CD4-positive, alpha-beta T cell (primary cell): ENCODE results near the gene SNTA1. TPM values are rescaled to one million over a fixed set of nuclear protein-coding genes. Genes with fewer than 3 reads are reported as not detected.
"Not testable (repeated sequence)": the region's sequence is repeated elsewhere in the genome, so short reads cannot be mapped to it uniquely, and the experiment has no call there.

ENCODE experiments used
- ATAC-seq: fragments of 200-7000 bp; cut with Tn5 transposase; one replicate; pipeline ENCODE4 v1.10.0; 2022; ENCODE audit warnings: mild to moderate bottlenecking; ENCODE audit not compliant: poor library complexity
- CTCF ChIA-PET: fragments of 350-600 bp; sonication (Branson Sonifier 250); formaldehyde crosslinking; loops from one replicate; lab custom pipeline; 2021; ENCODE audit warnings: antibody characterized with exemption, inconsistent platforms; lab: Charles Lee
- POLR2A ChIA-PET: fragments of 350-600 bp; sonication (Branson Sonifier 250); formaldehyde crosslinking; loops from one replicate; lab custom pipeline; 2021; ENCODE audit warnings: antibody characterized with exemption, inconsistent platforms; lab: Charles Lee
- DNase-seq, 14 experiments: peaks; one replicate each; pipeline ENCODE4 v3.0.0-alpha.2; 2013 to 2020; ENCODE audit warnings: mixed read lengths in 2 of 14
- H3K27ac ChIP-seq, 2 donors: one replicate each; pipeline versions ENCODE4 v1.5.1 to v1.7.0; 2013; ENCODE audit warnings: low read length in 2 of 2, low read depth in 1 of 2, mild to moderate bottlenecking in 1 of 2
- H3K27me3 ChIP-seq, 2 experiments: 1 replicate in 1 of 2; 2 replicates in 1 of 2; pipeline versions ENCODE4 v1.6.1 to v1.7.0; 2013; ENCODE audit warnings: low read length in 2 of 2, control low read depth in 1 of 2, mild to moderate bottlenecking in 1 of 2, moderate library complexity in 1 of 2; ENCODE audit not compliant: insufficient read depth in 2 of 2, control insufficient read depth in 1 of 2
- H3K36me3 ChIP-seq: one replicate; pipeline ENCODE4 v1.6.1; 2013; ENCODE audit warnings: low read length, control low read depth; ENCODE audit not compliant: insufficient read depth
- H3K4me1 ChIP-seq: one replicate; pipeline ENCODE4 v1.6.1; 2013; ENCODE audit warnings: low read length, control low read depth; ENCODE audit not compliant: insufficient read depth
- H3K4me3 ChIP-seq: one replicate; pipeline ENCODE4 v1.5.1; 2013; ENCODE audit warnings: mild to moderate bottlenecking, low read length, moderate library complexity
- H3K9me3 ChIP-seq, 2 experiments: 1 replicate in 1 of 2; 2 replicates in 1 of 2; pipeline versions ENCODE4 v1.6.1 to v1.7.0; 2013; ENCODE audit warnings: low read length in 2 of 2, mild to moderate bottlenecking in 2 of 2, control low read depth in 1 of 2, moderate library complexity in 1 of 2; ENCODE audit not compliant: control insufficient read depth in 1 of 2, insufficient read depth in 1 of 2
- H3K27ac Mint-ChIP-seq: one replicate; pipeline ENCODE4 v1.8.0; 2020; ENCODE audit warnings: mixed read lengths
- H3K27me3 Mint-ChIP-seq: one replicate; pipeline ENCODE4 v1.8.0; 2021; ENCODE audit warnings: mixed read lengths
- H3K36me3 Mint-ChIP-seq: one replicate; pipeline ENCODE4 v1.8.0; 2021; ENCODE audit warnings: low read depth, mixed read lengths
- H3K4me1 Mint-ChIP-seq: one replicate; pipeline ENCODE4 v1.8.0; 2021; ENCODE audit warnings: low read depth, mixed read lengths
- H3K4me3 Mint-ChIP-seq: one replicate; pipeline ENCODE4 v1.8.0; 2020; ENCODE audit warnings: mild to moderate bottlenecking, mixed read lengths
- H3K9me3 Mint-ChIP-seq: one replicate; pipeline ENCODE4 v1.8.0; 2020; ENCODE audit warnings: mixed read lengths
- CTCF ChIP-seq: fragments of 200-600 bp; IDR thresholded peaks from one replicate; pipeline ENCODE4 v1.8.0; 2022; ENCODE audit warnings: antibody characterized with exemption, mild to moderate bottlenecking
- intact Hi-C, 2 experiments: fragments of 100-400 bp; cut with DNase I in 1 of 2; cut with micrococcal nuclease in 1 of 2; formaldehyde crosslinking; loops; one replicate each; pipeline versions ENCODE4 v1.15.1 to v1.9.0; 2023 to 2025; cut with DNase I, micrococcal nuclease
- total RNA-seq, 174 experiments: library from RNA in 2 of 174; stranded (reverse) in 2 of 174; gene quantifications; one replicate each; pipeline ENCODE4 v1.2.3 and lab custom pipeline; 2021 to 2026

Gene SNTA1
- total RNA-seq, 2 experiments from 2014 or later: 5.0 to 5.2 TPM

DNA sequence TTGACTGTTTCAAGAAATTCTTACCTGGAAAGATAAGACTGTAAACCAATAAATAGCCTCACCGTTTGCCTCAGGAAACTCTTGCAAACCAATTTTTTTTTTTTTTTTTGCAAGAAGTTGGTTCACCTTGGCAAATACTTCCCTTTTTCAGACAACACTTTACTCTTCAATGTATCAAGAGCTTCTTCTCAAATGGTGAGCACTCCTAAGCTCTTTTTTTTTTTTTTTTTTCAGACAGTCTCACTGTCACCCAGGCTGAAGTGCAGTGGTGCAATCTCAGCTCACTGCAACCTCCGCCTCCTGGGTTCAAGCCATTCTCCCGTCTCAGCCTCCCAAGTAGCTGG, 22.7 kb upstream of the SNTA1 start:
- H3K27ac Mint-ChIP-seq: no peak overlapping the region
- no peak overlapping the region for H3K27ac ChIP-seq
- CTCF ChIA-PET: interaction anchor here (0.9 kb wide), 1 partner anchor 201 kb away, joined by 3 read pairs; no protein-coding TSS in a partner anchor
- H3K4me1 ChIP-seq: no peaks in the 10 kb centered on the region
- intact Hi-C loops: no loop called here
- DNase-seq (no peak), ATAC-seq (no peak)
- POLR2A ChIA-PET: no interaction called here
- no peak for TF ChIP-seq CTCF
- no peak overlapping the region for H3K4me3 ChIP-seq
- no peaks in the 10 kb centered on the region for H3K36me3 Mint-ChIP-seq
- no peaks in the 10 kb centered on the region for H3K9me3 Mint-ChIP-seq
- H3K27me3 Mint-ChIP-seq: no peaks in the 10 kb centered on the region
- no peaks in the 10 kb centered on the region for H3K4me1 Mint-ChIP-seq
- no peaks in the 10 kb centered on the region for H3K36me3 ChIP-seq
- H3K27me3 ChIP-seq: no peaks in the 10 kb centered on the region
- H3K4me3 Mint-ChIP-seq: no peak overlapping the region
- H3K9me3 ChIP-seq: no peaks in the 10 kb centered on the region

DNA sequence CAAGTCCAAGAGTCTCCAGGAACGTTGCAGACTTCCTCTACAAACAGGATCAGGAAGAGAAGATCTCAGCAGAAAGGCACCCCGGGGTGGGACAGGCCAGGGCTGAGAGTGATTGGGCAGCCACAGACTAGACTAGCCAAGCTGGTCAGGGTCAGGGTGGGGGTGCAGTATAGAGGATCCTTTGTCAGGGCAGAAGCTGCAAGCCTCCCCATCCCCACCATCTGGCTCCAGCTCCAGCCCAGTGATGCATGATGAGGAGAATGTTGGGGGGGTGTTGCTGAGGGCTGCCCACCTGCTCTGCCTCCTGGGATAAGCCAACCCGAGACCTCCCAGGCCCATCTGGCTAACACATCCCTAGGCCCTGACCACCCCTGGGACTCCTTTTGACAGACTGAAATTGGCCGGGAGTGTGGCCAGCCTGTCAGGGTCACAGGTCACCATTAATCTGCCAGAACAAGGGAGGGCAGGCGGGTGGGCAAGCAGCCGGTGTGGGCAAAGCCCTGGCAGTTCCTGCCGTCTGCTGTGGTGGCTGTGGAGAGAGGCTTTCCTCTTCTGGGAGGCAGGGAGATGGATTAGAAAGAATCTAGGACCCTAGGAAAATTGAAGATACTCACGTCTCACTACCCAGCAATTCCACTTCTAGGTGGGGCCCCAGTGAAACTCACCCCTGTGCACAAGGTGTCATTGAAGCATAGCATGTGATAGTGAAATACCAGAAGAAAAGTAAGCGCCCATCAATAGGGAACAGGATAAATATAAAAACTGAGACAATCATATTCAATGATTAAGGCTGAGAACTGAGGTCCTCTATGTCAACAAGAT, 22.1 kb upstream of the SNTA1 start:
- H3K36me3 ChIP-seq: no peaks in the 10 kb centered on the region
- H3K4me1 ChIP-seq: no peaks in the 10 kb centered on the region
- H3K4me3 Mint-ChIP-seq: no peak overlapping the region
- H3K27me3 Mint-ChIP-seq: no peaks in the 10 kb centered on the region
- no peak overlapping the region for H3K27ac ChIP-seq
- no peak overlapping the region for H3K27ac Mint-ChIP-seq
- DNase-seq (no peak), ATAC-seq (no peak)
- no peaks in the 10 kb centered on the region for H3K36me3 Mint-ChIP-seq
- intact Hi-C loops: no loop called here
- no peaks in the 10 kb centered on the region for H3K4me1 Mint-ChIP-seq
- H3K27me3 ChIP-seq: no peaks in the 10 kb centered on the region
- ChIA-PET POLR2A (no interaction called here), CTCF (interaction anchor here (0.9 kb wide), 1 partner anchor 202 kb away, joined by 3 read pairs; no protein-coding TSS in a partner anchor)
- H3K9me3 ChIP-seq: no peaks in the 10 kb centered on the region
- H3K9me3 Mint-ChIP-seq: no peaks in the 10 kb centered on the region
- TF ChIP-seq CTCF: no peak
- H3K4me3 ChIP-seq: no peak overlapping the region

DNA sequence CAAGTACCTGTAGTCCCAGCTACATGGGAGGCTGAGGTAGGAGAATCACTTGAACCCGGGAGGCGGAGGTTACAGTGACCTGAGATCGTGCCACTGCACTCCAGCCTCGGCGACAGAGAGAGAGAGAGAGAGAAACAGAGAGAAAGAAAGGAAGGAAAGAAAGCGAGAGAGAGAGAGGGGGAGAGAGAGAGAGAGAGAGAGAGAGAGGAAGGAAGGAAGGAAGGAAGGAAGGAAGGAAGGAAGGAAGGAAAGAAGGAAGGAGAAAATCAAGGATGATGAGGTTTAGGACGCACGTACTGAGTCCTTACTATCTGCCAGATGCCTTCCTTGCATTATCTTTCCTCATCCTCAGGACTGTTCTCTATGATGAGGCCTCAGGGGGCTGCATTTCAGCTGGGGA, 21.2 kb upstream of the SNTA1 start:
- H3K9me3 ChIP-seq, CTCF ChIA-PET, H3K9me3 Mint-ChIP-seq, H3K27ac ChIP-seq, H3K27ac Mint-ChIP-seq, ATAC-seq, H3K4me1 ChIP-seq, H3K4me3 Mint-ChIP-seq, H3K27me3 ChIP-seq, DNase-seq, POLR2A ChIA-PET, intact Hi-C loops, H3K36me3 ChIP-seq, H3K4me3 ChIP-seq, H3K27me3 Mint-ChIP-seq, H3K36me3 Mint-ChIP-seq, H3K4me1 Mint-ChIP-seq: not testable (repeated sequence)
